Spleen (tissue), 11 donors: ENCODE data around the gene IFI27L1. TPM values are rescaled to one million over a fixed set of nuclear protein-coding genes. Genes with fewer than 3 reads are reported as not detected.

ENCODE experiments used
- DNase-seq: peaks from one replicate; pipeline ENCODE4 v3.0.0-alpha.2; 2020
- H3K27ac ChIP-seq, 8 donors: fragments of 200-600 bp; sonication (generic) in 7 of 8; 1 replicate in 4 of 8; 2 replicates in 4 of 8; pipeline versions ENCODE4 v1.5.0 to v1.8.0; 2016 to 2021; ENCODE audit warnings: inconsistent platforms in 4 of 8, mild to moderate bottlenecking in 4 of 8, moderate library complexity in 1 of 8
- H3K27me3 ChIP-seq, 7 donors: fragments of 200-600 bp; sonication (generic) in 6 of 7; replicated peaks in 1 of 7; 1 replicate in 4 of 7; 2 replicates in 3 of 7; pipeline versions ENCODE4 v1.5.0 to v1.8.0; 2016 to 2021; ENCODE audit warnings: inconsistent platforms in 3 of 7, mild to moderate bottlenecking in 1 of 7
- H3K36me3 ChIP-seq, 6 donors: fragments of 200-600 bp; sonication (generic) in 5 of 6; 1 replicate in 4 of 6; 2 replicates in 2 of 6; pipeline versions ENCODE4 v1.5.0 to v1.8.0; 2016 to 2021; ENCODE audit warnings: inconsistent platforms in 2 of 6
- H3K4me1 ChIP-seq, 6 donors: fragments of 200-600 bp; sonication (generic) in 5 of 6; 1 replicate in 3 of 6; 2 replicates in 3 of 6; pipeline versions ENCODE4 v1.5.0 to v1.8.0; 2016 to 2021; ENCODE audit warnings: inconsistent platforms in 3 of 6
- H3K4me3 ChIP-seq, 8 donors: fragments of 200-600 bp; sonication (generic) in 7 of 8; 1 replicate in 4 of 8; 2 replicates in 4 of 8; pipeline versions ENCODE4 v1.5.0 to v1.8.0; 2016 to 2021; ENCODE audit warnings: inconsistent platforms in 4 of 8, mild to moderate bottlenecking in 4 of 8, moderate library complexity in 2 of 8
- H3K9me3 ChIP-seq, 8 donors: fragments of 200-600 bp; sonication (generic) in 7 of 8; 1 replicate in 4 of 8; 2 replicates in 4 of 8; pipeline versions ENCODE4 v1.5.0 to v1.8.0; 2016 to 2021; ENCODE audit warnings: inconsistent platforms in 4 of 8
- CTCF ChIP-seq, 11 experiments: fragments of 200-600 bp in 7 of 11; fragments of 450-650 bp in 4 of 11; sonication (generic) in 4 of 11; IDR thresholded peaks in 8 of 11; conservative IDR thresholded peaks in 3 of 11; 1 replicate in 7 of 11; 2 replicates in 4 of 11; pipeline versions ENCODE4 v1.4.0 to v1.8.0; 2016 to 2021; ENCODE audit warnings: antibody characterized with exemption in 11 of 11, inconsistent platforms in 4 of 11, mild to moderate bottlenecking in 1 of 11
- POLR2A ChIP-seq, 3 donors: fragments of 450-650 bp; IDR thresholded peaks; one replicate each; pipeline ENCODE4 v1.5.1; 2017; ENCODE audit warnings: antibody characterized with exemption in 3 of 3, mild to moderate bottlenecking in 1 of 3
- POLR2AphosphoS5 ChIP-seq, 3 donors: sonication (generic); formaldehyde crosslinking; IDR thresholded peaks; one replicate each; pipeline ENCODE4 v1.5.1; 2017; ENCODE audit warnings: antibody characterized with exemption in 3 of 3
- WGBS, 5 donors: extraction: QIAGEN DNeasy Blood & Tissue Kit in 3 of 5; methylation state at CpG; one replicate each; pipeline versions ENCODE4 v1.1.5 to v1.1.7; 2013 to 2018; 5-methylcytosine and 5-hydroxymethylcytosine counted together
- intact Hi-C: fragments of 100-400 bp; cut with DNase I; formaldehyde crosslinking; loops from one replicate; pipeline ENCODE4 v1.15.0; 2023; ENCODE audit warnings: low total_unique reads
- polyA plus RNA-seq, 3 donors: library from polyadenylated mRNA; stranded (reverse); fragments of 200-250 nt; gene quantifications; one replicate each; pipeline ENCODE4 v1.2.1, GENCODE V29; 2013
- total RNA-seq, 7 donors: library from RNA; depleted of rRNA in 3 of 7; stranded (reverse); fragments of >200 nt in 3 of 7; fragmentation: NEBNext Ultra II Directional in 4 of 7; extraction: Animal tissue kit (Norgen Biotek cat#: 25700) in 4 of 7; gene quantifications; one replicate each; pipeline versions ENCODE4 v1.1.0 to v1.2.1, GENCODE V29; 2016 to 2021
- donor health status: healthy with polysubstance abuse.
- donor health status: DM: no; HTN: no; CAD: no; lungs with moderate emphysema.
- donor health status: DM: no; HTN: no; CAD: no.
- donor health status: Bipolar disorder and iron deficiency.
- donor health status: healthy.
- donor health status: DM: no; HTN: no; CAD: no.
- donor health status: DM: yes; HTN: yes; CAD: no.

IFI27L1 gene
- total and polyA plus RNA-seq, 10 donors, result 4.4 to 18.8 (median 12.0) TPM

GRCh38 chr14:94135476-94135875 is 54.4 kb downstream of the IFI27L1 start:
- intact Hi-C loops, result loop anchor here (5.0 kb wide), 1 partner anchor 198 kb away; no protein-coding TSS in a partner anchor
- H3K4me1 ChIP-seq, result peaks cover 0 to 14% (median 5%) of the 10 kb centered on the region in 6 donors
- peaks cover 0 to 10% (median 0%) of the 10 kb centered on the region in 7 donors for H3K27me3 ChIP-seq
- H3K4me3 ChIP-seq, result no peak overlapping the region
- no peaks in the 10 kb centered on the region for H3K36me3 ChIP-seq
- 70 to 79% (median 77%) methylated on average over 4 of the region's 4 CpGs for WGBS, 5 donors
- no peak for DNase-seq
- TF ChIP-seq POLR2A (IDR thresholded peaks at IDR 0.05) (no peak), POLR2AphosphoS5 (IDR thresholded peaks at IDR 0.05) (no peak), CTCF (IDR thresholded peaks at IDR 0.05 in 8 of 11, conservative IDR thresholded peaks at IDR 0.05 in 3 of 11) (no peak)
- H3K9me3 ChIP-seq, result peaks cover 0 to 13% (median 9%) of the 10 kb centered on the region in 8 donors
- no peak overlapping the region for H3K27ac ChIP-seq

DNA sequence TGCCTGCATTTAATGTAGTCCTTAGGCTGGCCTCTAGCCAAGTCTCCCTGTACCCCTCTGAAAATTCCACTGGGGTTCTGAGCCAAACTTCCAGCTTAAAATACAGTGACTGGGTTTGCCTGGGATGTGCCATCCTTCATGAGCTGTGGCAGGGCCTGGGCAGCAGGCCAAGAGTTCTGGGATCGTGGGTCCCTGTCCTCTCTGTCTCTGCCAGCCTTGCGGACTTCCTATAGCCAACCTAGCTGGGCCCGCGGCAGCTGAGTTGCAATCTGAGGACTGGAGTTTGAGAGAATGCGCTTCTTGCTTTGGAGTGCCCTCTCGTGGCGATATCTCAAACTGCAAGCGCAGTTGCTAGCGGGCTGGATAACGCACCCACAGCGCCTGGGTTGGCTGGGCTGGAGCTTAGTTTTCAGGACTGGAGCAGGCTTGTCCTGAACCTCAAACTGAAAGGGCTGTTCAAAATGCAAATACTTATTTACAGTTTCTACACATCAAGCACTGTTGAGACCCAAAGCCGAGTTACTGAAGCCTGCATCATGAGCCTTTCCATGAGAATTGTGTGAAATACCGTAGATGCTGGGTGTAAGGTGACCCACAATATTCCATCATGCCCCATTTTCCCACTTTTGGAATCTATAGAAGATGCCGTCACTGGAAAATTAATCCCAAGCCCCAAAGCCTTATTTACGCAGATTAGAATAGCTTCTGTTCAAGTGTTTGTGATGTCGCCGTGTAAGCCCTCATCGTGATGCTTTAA is 55.6 kb downstream of the IFI27L1 start:
- Histone ChIP-seq H3K4me3 (no peak overlapping the region), H3K4me1 (peaks cover 0 to 13% (median 5%) of the 10 kb centered on the region in 6 donors), H3K27me3 (peaks cover 0 to 10% (median 0%) of the 10 kb centered on the region in 7 donors), H3K27ac (no peak overlapping the region), H3K9me3 (peaks cover 0 to 13% (median 9%) of the 10 kb centered on the region in 8 donors), H3K36me3 (no peaks in the 10 kb centered on the region)
- TF ChIP-seq POLR2A (IDR thresholded peaks at IDR 0.05) (no peak), CTCF (IDR thresholded peaks at IDR 0.05 in 8 of 11, conservative IDR thresholded peaks at IDR 0.05 in 3 of 11) (peak; percentile 87 to 99 (median 97)), POLR2AphosphoS5 (IDR thresholded peaks at IDR 0.05) (peak in 2 of 3 donors; percentile 40 to 66)
- DNase-seq, result peak; percentile 93
- WGBS, 5 donors, result 32 to 35% (median 33%) methylated on average over 18 of the region's 18 CpGs
- intact Hi-C loops, result loop anchor here (2.0 to 5.0 kb wide), 2 partner anchors 100 to 199 kb away; no protein-coding TSS in a partner anchor

DNA sequence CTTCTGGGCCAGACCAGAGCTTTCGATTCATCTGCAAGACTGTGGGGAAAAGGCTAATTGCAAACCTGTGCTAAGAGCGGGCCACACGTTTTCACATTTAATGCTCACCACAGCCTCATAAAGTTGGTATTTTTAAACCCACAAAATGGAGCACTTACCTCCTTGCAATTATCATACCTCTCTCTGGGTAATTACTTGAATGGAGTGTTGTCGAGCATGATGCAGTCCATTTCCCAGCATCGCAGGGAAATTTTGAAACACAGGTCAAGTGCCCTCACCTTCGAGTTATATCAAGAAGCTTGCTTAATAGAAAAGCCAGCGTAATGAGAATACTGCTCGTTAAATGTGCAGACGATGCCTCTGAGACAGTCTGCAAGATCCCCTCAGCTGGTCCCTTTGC is 57.1 kb downstream of the IFI27L1 start:
- DNase-seq, result no peak
- WGBS, 5 donors, result 83 to 90% (median 86%) methylated on average over 9 of the region's 9 CpGs
- Histone ChIP-seq H3K4me3 (no peak overlapping the region), H3K9me3 (peaks cover 0 to 13% (median 9%) of the 10 kb centered on the region in 8 donors), H3K4me1 (peaks cover 0 to 8% (median 5%) of the 10 kb centered on the region in 6 donors), H3K36me3 (no peaks in the 10 kb centered on the region), H3K27me3 (peaks cover 0 to 8% (median 0%) of the 10 kb centered on the region in 7 donors), H3K27ac (no peak overlapping the region)
- no peak for TF ChIP-seq POLR2A (IDR thresholded peaks at IDR 0.05)
- no peak for TF ChIP-seq CTCF (IDR thresholded peaks at IDR 0.05 in 8 of 11, conservative IDR thresholded peaks at IDR 0.05 in 3 of 11)
- no peak for TF ChIP-seq POLR2AphosphoS5 (IDR thresholded peaks at IDR 0.05)
- intact Hi-C loops, result loop anchor here (5.0 kb wide), 1 partner anchor 201 kb away; no protein-coding TSS in a partner anchor

DNA sequence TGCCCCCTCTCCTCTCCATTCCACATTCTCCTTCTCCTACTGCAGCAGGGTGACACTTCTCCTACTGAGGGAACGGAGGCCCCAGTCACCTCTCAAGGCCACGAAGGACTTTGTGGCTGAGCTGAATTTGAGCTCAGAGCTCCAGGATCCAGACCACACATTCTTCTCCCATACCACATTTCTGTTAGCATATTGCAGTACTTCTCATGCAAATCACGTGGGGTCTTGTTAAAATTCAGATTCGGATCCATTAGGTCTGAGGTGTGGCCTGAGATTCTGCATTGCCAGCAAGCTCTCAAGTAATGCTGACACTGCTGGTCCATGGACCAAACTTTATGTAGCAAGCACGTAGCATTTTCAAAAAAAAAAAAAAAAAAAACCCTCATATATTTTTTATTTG is 57.9 kb downstream of the IFI27L1 start:
- H3K4me3 ChIP-seq, result no peak overlapping the region
- intact Hi-C loops, result loop anchor here (5.0 kb wide), 1 partner anchor 202 kb away; no protein-coding TSS in a partner anchor
- DNase-seq, result no peak
- H3K36me3 ChIP-seq, result no peaks in the 10 kb centered on the region
- peaks cover 0 to 8% (median 5%) of the 10 kb centered on the region in 6 donors for H3K4me1 ChIP-seq
- H3K27me3 ChIP-seq, result peaks cover 0 to 4% (median 0%) of the 10 kb centered on the region in 7 donors
- TF ChIP-seq POLR2AphosphoS5 (IDR thresholded peaks at IDR 0.05), result no peak
- TF ChIP-seq POLR2A (IDR thresholded peaks at IDR 0.05), result no peak
- TF ChIP-seq CTCF (IDR thresholded peaks at IDR 0.05 in 8 of 11, conservative IDR thresholded peaks at IDR 0.05 in 3 of 11), result no peak
- H3K27ac ChIP-seq, result no peak overlapping the region
- H3K9me3 ChIP-seq, result peaks cover 0 to 13% (median 9%) of the 10 kb centered on the region in 8 donors
- 70 to 81% (median 75%) methylated on average over 5 of the region's 5 CpGs for WGBS, 5 donors
